Activated CD4-positive, alpha-beta T cell treated with anti-CD3 and anti-CD28 coated beads, Interleukin-2, amount 50 U/mL, for 16 hours (primary cell): ENCODE results near the gene ZMYM3.

Experiments
- DNase-seq: peaks from one replicate; pipeline ENCODE4 v3.0.0-alpha.2; 2020

Gene ZMYM3

GRCh38 chrX:71199252-71200008 is 54.5 kb downstream of the ZMYM3 start:
- no peak for DNase-seq

DNA sequence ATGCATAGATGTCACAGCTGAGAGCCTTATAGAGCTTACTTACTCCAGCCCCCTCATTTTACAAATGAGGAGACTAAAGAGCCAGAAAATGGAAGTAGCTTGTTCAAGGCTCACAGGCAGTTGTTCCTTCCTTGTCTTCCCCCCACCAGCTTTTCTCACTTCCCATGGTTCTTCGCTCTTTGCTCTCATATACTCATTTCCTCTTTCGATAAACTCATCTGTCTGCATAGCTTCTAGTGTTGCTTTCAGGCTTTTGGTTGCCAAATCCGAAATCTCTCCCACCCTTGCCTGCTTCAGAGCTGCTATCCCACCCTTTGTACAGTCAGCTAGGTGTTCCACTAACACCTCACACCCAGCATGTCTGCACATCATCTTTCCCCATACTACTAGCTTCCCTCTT is 55.9 kb downstream of the ZMYM3 start:
- peak; percentile 48 for DNase-seq

- DNase-seq: peak; percentile 26
These were observed 57.8 kb downstream of the ZMYM3 start for GRCh38 chrX:71195964-71196649.

GRCh38 chrX:71191248-71191647 is 62.7 kb downstream of the ZMYM3 start:
- DNase-seq: peak; percentile 10
